ENCODE results near the gene CEP19.

CEP19 gene

GRCh38 chr3:196699749-196700148, 12.3 kb downstream of the CEP19 start:
- no peaks in the 10 kb centered on the region for H3K9me3 ChIP-seq (ENCODE audit: control insufficient read depth, low read length)
- no peaks in the 10 kb centered on the region for H3K4me1 ChIP-seq (ENCODE audit: control insufficient read depth, insufficient read depth, low read length)
- no peaks in the 10 kb centered on the region for H3K27me3 ChIP-seq (ENCODE audit: control insufficient read depth, insufficient read depth, low read length)
- no peak overlapping the region for H3K4me3 ChIP-seq (ENCODE audit: low read length)
- H3K9ac ChIP-seq (ENCODE audit: low read length): no peak overlapping the region
- no peaks in the 10 kb centered on the region for H3K36me3 ChIP-seq (ENCODE audit: control insufficient read depth, insufficient read depth, low read length)

GRCh38 chr3:196697270-196697669, 14.8 kb downstream of the CEP19 start:
- Histone ChIP-seq H3K4me1 (ENCODE audit: control insufficient read depth, insufficient read depth, low read length) (no peaks in the 10 kb centered on the region), H3K9ac (ENCODE audit: low read length) (no peak overlapping the region), H3K36me3 (ENCODE audit: control insufficient read depth, insufficient read depth, low read length) (no peaks in the 10 kb centered on the region), H3K4me3 (ENCODE audit: low read length) (no peak overlapping the region), H3K27me3 (ENCODE audit: control insufficient read depth, insufficient read depth, low read length) (no peaks in the 10 kb centered on the region), H3K9me3 (ENCODE audit: control insufficient read depth, low read length) (no peaks in the 10 kb centered on the region)

- Histone ChIP-seq H3K27me3 (ENCODE audit: control insufficient read depth, insufficient read depth, low read length) (no peaks in the 10 kb centered on the region), H3K4me1 (ENCODE audit: control insufficient read depth, insufficient read depth, low read length) (no peaks in the 10 kb centered on the region)
These were observed 16.2 kb downstream of the CEP19 start for GRCh38 chr3:196695849-196696226.

GRCh38 chr3:196694941-196695848, 16.9 kb downstream of the CEP19 start:
- Histone ChIP-seq H3K9me3 (ENCODE audit: control insufficient read depth, low read length) (no peaks in the 10 kb centered on the region), H3K9ac (ENCODE audit: low read length) (no peak overlapping the region), H3K4me1 (ENCODE audit: control insufficient read depth, insufficient read depth, low read length) (no peaks in the 10 kb centered on the region), H3K36me3 (ENCODE audit: control insufficient read depth, insufficient read depth, low read length) (no peaks in the 10 kb centered on the region), H3K4me3 (ENCODE audit: low read length) (no peak overlapping the region), H3K27me3 (ENCODE audit: control insufficient read depth, insufficient read depth, low read length) (no peaks in the 10 kb centered on the region)

More at GRCh38 chr3:196695849-196696226, 16.2 kb downstream of the CEP19 start:
- H3K9me3 ChIP-seq (ENCODE audit: control insufficient read depth, low read length): no peaks in the 10 kb centered on the region
- no peak overlapping the region for H3K4me3 ChIP-seq (ENCODE audit: low read length)
- no peaks in the 10 kb centered on the region for H3K36me3 ChIP-seq (ENCODE audit: control insufficient read depth, insufficient read depth, low read length)
- H3K9ac ChIP-seq (ENCODE audit: low read length): no peak overlapping the region

- H3K9ac ChIP-seq (ENCODE audit: low read length): no peak overlapping the region
- H3K9me3 ChIP-seq (ENCODE audit: control insufficient read depth, low read length): no peaks in the 10 kb centered on the region
- H3K4me3 ChIP-seq (ENCODE audit: low read length): no peak overlapping the region
- no peaks in the 10 kb centered on the region for H3K4me1 ChIP-seq (ENCODE audit: control insufficient read depth, insufficient read depth, low read length)
- H3K27me3 ChIP-seq (ENCODE audit: control insufficient read depth, insufficient read depth, low read length): no peaks in the 10 kb centered on the region
- H3K36me3 ChIP-seq (ENCODE audit: control insufficient read depth, insufficient read depth, low read length): no peaks in the 10 kb centered on the region
These were observed 17.8 kb downstream of the CEP19 start for GRCh38 chr3:196694202-196694638.

- H3K27me3 ChIP-seq (ENCODE audit: control insufficient read depth, insufficient read depth, low read length): no peaks in the 10 kb centered on the region
- no peak overlapping the region for H3K9ac ChIP-seq (ENCODE audit: low read length)
- no peaks in the 10 kb centered on the region for H3K36me3 ChIP-seq (ENCODE audit: control insufficient read depth, insufficient read depth, low read length)
- H3K4me1 ChIP-seq (ENCODE audit: control insufficient read depth, insufficient read depth, low read length): no peaks in the 10 kb centered on the region
- H3K4me3 ChIP-seq (ENCODE audit: low read length): no peak overlapping the region
- no peaks in the 10 kb centered on the region for H3K9me3 ChIP-seq (ENCODE audit: control insufficient read depth, low read length)
These were observed 20.7 kb downstream of the CEP19 start for GRCh38 chr3:196691386-196691785.

- no peak overlapping the region for H3K9ac ChIP-seq (ENCODE audit: low read length)
- H3K9me3 ChIP-seq (ENCODE audit: control insufficient read depth, low read length): no peaks in the 10 kb centered on the region
- no peaks in the 10 kb centered on the region for H3K27me3 ChIP-seq (ENCODE audit: control insufficient read depth, insufficient read depth, low read length)
- no peaks in the 10 kb centered on the region for H3K36me3 ChIP-seq (ENCODE audit: control insufficient read depth, insufficient read depth, low read length)
- no peak overlapping the region for H3K4me3 ChIP-seq (ENCODE audit: low read length)
- H3K4me1 ChIP-seq (ENCODE audit: control insufficient read depth, insufficient read depth, low read length): no peaks in the 10 kb centered on the region
These were observed 21.9 kb downstream of the CEP19 start for GRCh38 chr3:196689941-196690660.

GRCh38 chr3:196688349-196688748, 23.7 kb downstream of the CEP19 start:
- H3K36me3 ChIP-seq (ENCODE audit: control insufficient read depth, insufficient read depth, low read length): no peaks in the 10 kb centered on the region
- no peaks in the 10 kb centered on the region for H3K4me1 ChIP-seq (ENCODE audit: control insufficient read depth, insufficient read depth, low read length)
- H3K4me3 ChIP-seq (ENCODE audit: low read length): no peak overlapping the region
- no peaks in the 10 kb centered on the region for H3K9me3 ChIP-seq (ENCODE audit: control insufficient read depth, low read length)
- no peaks in the 10 kb centered on the region for H3K27me3 ChIP-seq (ENCODE audit: control insufficient read depth, insufficient read depth, low read length)
- no peak overlapping the region for H3K9ac ChIP-seq (ENCODE audit: low read length)

GRCh38 chr3:196686436-196686835, 25.6 kb downstream of the CEP19 start:
- Histone ChIP-seq H3K27me3 (ENCODE audit: control insufficient read depth, insufficient read depth, low read length) (no peaks in the 10 kb centered on the region), H3K9me3 (ENCODE audit: control insufficient read depth, low read length) (no peaks in the 10 kb centered on the region), H3K4me1 (ENCODE audit: control insufficient read depth, insufficient read depth, low read length) (no peaks in the 10 kb centered on the region), H3K36me3 (ENCODE audit: control insufficient read depth, insufficient read depth, low read length) (no peaks in the 10 kb centered on the region), H3K9ac (ENCODE audit: low read length) (no peak overlapping the region), H3K4me3 (ENCODE audit: low read length) (no peak overlapping the region)

GRCh38 chr3:196684548-196685407, 27.3 kb downstream of the CEP19 start:
- Histone ChIP-seq H3K4me1 (ENCODE audit: control insufficient read depth, insufficient read depth, low read length) (no peaks in the 10 kb centered on the region), H3K36me3 (ENCODE audit: control insufficient read depth, insufficient read depth, low read length) (no peaks in the 10 kb centered on the region), H3K9me3 (ENCODE audit: control insufficient read depth, low read length) (no peaks in the 10 kb centered on the region), H3K9ac (ENCODE audit: low read length) (peak overlapping the region; percentile 3), H3K27me3 (ENCODE audit: control insufficient read depth, insufficient read depth, low read length) (no peaks in the 10 kb centered on the region), H3K4me3 (ENCODE audit: low read length) (no peak overlapping the region)

GRCh38 chr3:196677931-196678330, 34.1 kb downstream of the CEP19 start:
- H3K9me3 ChIP-seq (ENCODE audit: control insufficient read depth, low read length): no peaks in the 10 kb centered on the region
- H3K27me3 ChIP-seq (ENCODE audit: control insufficient read depth, insufficient read depth, low read length): no peaks in the 10 kb centered on the region
- H3K4me3 ChIP-seq (ENCODE audit: low read length): no peak overlapping the region
- peaks cover 5% of the 10 kb centered on the region for H3K4me1 ChIP-seq (ENCODE audit: control insufficient read depth, insufficient read depth, low read length)
- no peaks in the 10 kb centered on the region for H3K36me3 ChIP-seq (ENCODE audit: control insufficient read depth, insufficient read depth, low read length)
- H3K9ac ChIP-seq (ENCODE audit: low read length): no peak overlapping the region

Data from mucosa of stomach (tissue), 1 donor.